ENCODE data around the gene ACAP2.

ACAP2 gene

DNA sequence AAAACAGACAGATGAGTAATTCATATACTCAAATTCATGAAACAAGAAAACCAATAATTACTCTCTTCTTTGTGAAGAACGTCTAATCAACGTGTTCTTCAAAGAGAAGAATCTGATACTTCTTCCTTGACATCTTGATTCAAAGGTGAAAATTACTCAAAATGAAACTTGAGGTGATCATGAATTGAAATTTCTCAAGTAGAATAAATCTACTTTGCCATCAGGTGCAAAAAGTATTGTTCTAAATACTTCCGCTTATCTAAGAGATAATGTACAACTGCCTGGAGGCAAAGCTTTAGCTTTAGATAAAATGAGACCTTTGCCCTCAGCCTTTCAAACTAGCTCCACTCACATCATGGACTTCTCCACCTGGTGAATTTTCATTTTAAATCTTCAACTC, 158.0 kb downstream of the ACAP2 start:
- DNase-seq (ENCODE audit: low spot score), result no peak
- TF ChIP-seq, protein P1, sequence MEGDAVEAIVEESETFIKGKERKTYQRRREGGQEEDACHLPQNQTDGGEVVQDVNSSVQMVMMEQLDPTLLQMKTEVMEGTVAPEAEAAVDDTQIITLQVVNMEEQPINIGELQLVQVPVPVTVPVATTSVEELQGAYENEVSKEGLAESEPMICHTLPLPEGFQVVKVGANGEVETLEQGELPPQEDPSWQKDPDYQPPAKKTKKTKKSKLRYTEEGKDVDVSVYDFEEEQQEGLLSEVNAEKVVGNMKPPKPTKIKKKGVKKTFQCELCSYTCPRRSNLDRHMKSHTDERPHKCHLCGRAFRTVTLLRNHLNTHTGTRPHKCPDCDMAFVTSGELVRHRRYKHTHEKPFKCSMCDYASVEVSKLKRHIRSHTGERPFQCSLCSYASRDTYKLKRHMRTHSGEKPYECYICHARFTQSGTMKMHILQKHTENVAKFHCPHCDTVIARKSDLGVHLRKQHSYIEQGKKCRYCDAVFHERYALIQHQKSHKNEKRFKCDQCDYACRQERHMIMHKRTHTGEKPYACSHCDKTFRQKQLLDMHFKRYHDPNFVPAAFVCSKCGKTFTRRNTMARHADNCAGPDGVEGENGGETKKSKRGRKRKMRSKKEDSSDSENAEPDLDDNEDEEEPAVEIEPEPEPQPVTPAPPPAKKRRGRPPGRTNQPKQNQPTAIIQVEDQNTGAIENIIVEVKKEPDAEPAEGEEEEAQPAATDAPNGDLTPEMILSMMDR (IDR thresholded peaks at IDR 0.05; ENCODE audit: extremely low read depth, missing control alignments), result no peak

DNA sequence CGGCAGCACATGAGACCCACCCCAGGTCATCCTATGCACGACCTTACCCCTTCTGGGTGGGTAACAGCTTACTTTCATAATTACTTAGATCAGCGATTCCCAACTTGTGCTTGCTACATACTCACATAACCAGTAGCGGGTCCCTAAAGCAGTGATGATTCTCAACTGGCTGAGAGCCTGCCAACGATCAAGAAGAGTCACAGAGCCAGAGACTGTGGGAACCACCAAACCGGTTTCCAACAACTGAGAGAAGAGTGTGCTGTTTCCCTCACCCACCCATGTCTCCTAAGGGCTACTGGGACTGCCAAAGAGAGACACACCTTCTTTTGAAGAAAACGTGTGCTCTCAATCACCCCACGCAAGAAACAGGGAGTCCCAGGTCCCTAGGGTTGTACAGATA, 159.9 kb downstream of the ACAP2 start:
- TF ChIP-seq, protein P1 (IDR thresholded peaks at IDR 0.05; ENCODE audit: extremely low read depth, missing control alignments), result no peak
- no peak for DNase-seq (ENCODE audit: low spot score)

DNA sequence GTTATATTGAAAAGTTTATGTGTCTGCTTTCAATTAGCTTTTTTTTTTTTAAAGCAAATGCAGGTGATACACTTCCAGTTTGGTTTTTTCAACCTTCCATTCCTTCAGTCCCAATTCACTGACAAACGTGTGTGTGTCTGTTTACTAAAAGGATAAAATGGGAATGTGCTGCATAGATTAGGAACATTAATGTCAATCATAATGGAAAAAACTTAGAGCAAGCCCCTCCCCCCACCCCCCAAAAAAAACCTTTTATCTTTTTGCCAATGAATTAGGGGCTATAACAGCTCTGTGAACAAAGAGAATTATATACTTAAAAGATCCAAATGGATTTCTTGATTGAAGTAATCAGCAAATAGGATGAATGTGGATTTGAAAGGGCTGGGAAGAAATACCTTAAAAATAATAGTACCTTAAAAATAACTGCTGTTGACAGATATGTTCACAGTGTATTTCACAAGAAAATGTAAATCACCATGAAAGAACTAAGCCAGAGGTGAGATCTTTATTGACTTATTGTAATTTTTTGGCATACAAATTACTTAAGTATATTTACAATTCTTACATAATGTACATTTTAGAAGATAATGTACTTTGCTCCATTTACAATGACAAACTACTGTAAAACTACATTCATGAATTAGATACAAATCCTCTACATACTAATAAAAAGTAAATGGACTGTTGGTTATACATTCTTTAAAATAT, 168.4 kb downstream of the ACAP2 start:
- DNase-seq (ENCODE audit: low spot score), result no peak
- TF ChIP-seq, protein P1 (IDR thresholded peaks at IDR 0.05; ENCODE audit: extremely low read depth, missing control alignments), result no peak

DNA sequence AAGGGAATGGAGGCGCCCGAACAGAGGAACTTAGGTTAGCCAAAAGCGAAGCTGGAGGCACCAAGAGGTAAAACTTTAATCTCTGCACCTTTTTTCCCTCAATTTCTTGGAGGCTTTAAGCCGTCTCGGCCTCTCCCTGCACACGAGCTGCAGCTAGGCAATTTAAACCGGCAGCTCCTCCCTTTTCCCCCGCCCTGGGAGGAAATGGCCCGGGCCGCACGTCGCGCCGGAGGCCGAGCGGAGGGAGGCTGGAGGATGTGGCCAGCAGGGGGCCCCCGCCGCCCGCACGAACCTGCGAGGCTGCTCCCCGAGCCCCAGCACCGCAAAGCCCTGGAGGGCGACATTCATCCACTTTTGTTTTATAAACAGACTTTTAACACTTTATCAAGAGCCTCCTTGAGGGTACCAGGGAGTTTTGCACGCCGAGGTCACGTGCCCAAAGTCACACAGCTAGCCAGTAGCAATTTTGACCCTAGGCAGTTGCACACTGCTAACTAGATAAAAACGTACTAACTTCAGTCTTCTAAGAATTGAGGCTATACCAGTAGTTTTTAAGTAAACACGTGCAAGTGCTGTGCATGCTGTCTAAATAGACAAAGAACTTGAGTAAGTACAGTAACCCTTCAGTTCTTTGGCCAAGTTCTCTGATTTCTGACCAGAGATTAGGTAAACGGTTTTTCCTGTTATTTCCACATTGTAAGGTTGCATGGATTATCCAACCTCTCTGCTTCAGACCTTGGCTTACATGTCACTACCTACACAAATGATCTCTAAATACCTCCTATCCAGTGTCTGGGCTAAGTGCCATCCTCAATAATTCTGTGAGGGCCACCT, 171.2 kb downstream of the ACAP2 start:
- TF ChIP-seq, protein P1 (IDR thresholded peaks at IDR 0.05; ENCODE audit: extremely low read depth, missing control alignments), result peak; percentile 91
- peak; percentile 91 for DNase-seq (ENCODE audit: low spot score)

DNA sequence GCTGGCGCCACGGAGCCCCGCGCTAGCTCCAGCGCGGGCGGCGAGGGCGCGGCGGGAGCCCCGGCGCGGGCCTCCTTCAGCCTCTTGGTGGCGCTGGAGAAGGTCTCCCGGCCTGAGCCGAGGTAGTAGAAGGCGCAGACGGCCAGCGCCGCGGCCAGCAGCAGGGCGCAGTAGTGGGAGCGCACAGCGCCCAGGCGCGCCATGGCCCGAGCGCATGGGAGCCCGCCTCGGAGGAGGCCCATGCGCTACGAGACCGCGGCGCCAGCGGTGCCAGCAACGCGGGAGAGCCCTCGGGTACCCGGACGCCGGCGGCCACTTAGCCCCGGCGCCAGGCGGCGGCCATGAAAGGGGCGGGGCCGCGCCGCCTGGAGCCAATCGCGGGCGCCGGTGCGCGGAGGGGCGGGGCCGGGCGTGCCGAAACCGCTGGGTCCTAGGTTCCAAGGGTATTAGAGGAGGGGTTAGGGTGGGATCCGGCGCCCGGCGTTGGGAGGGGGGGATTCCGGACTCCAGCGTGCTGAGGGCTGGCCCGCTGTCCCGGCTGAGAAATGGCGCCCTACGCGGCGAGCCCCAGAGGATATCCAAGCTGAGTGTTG, 171.9 kb downstream of the ACAP2 start, which contains the start of gene XXYLT1:
Gene XXYLT1, minus strand, starts transcription at position 343 of the 593 bp plus-strand sequence. Its CDS starts 101 bp downstream, at position 242.
- TF ChIP-seq, protein P1 (IDR thresholded peaks at IDR 0.05; ENCODE audit: extremely low read depth, missing control alignments), result peak; percentile 51
- DNase-seq (ENCODE audit: low spot score), result peak; percentile 94

DNA sequence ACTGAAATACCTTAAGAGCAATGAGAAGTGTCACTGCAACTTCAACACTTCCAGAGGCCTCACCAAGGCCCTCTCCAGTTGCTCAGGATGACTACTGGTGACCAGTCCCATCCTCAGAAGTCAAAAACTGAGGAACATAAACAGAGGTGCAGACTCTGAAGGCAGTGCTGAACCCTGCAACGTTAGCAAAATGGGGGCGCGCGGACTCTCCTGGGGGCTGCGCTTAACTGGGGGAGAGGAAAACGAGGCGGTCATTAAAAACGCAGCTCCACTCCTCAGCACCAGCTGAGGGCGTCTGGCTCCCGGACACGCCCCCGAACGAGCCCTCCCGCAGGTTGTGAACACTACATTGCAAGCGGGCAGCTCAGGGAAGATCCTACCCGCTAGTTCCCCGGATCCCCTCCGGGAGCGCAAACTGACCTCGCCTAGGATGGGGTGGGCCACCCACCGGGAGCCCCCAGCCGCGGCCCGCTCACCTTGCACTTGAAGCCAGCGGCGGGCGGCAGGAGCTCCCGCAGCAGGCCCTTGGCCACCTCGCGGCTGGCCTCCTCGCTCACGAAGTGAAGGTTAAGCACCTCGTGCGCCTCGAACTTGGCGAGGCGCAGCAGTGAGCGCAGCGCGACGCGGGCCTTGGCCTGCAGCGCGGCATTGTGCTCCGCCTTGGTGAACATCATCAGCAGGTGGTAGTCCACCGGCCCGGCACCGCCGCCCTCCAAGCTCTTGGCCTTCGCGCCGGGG, 172.6 kb downstream of the ACAP2 start:
- peak; percentile 62 for DNase-seq (ENCODE audit: low spot score)
- TF ChIP-seq, protein P1 (IDR thresholded peaks at IDR 0.05; ENCODE audit: extremely low read depth, missing control alignments), result peak; percentile 1
